LNCAP (cell line): ENCODE measurements around the gene HGS.

Experiments
- CTCF ChIP-seq: fragments of 450-650 bp; IDR thresholded peaks from 2 replicates; pipeline ENCODE4 v1.5.1; 2017; ENCODE audit warnings: mild to moderate bottlenecking

Gene HGS

DNA sequence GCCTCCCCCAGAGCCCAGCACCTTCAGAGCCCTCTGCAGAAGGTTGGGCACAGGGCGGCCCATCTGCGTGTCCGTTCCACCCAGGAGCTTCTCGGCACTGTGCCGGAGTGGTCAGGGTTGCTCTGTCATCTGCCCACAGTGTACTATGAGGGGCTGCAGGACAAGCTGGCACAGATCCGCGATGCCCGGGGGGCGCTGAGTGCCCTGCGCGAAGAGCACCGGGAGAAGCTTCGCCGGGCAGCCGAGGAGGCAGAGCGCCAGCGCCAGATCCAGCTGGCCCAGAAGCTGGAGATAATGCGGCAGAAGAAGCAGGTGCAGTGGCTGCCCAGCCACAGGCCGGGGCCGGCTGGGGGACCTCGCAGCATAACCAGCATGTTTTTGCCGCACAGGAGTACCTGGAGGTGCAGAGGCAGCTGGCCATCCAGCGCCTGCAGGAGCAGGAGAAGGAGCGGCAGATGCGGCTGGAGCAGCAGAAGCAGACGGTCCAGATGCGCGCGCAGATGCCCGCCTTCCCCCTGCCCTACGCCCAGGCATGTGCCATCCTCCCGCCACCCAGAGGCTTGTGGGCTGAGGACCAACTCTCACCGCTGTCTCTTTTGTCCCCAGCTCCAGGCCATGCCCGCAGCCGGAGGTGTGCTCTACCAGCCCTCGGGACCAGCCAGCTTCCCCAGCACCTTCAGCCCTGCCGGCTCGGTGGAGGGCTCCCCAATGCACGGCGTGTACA, 12.6 kb downstream of the HGS start:
- no peak for TF ChIP-seq CTCF

GRCh38 chr17:81697261-81698044, 13.6 kb downstream of the HGS start:
- TF ChIP-seq CTCF: no peak

DNA sequence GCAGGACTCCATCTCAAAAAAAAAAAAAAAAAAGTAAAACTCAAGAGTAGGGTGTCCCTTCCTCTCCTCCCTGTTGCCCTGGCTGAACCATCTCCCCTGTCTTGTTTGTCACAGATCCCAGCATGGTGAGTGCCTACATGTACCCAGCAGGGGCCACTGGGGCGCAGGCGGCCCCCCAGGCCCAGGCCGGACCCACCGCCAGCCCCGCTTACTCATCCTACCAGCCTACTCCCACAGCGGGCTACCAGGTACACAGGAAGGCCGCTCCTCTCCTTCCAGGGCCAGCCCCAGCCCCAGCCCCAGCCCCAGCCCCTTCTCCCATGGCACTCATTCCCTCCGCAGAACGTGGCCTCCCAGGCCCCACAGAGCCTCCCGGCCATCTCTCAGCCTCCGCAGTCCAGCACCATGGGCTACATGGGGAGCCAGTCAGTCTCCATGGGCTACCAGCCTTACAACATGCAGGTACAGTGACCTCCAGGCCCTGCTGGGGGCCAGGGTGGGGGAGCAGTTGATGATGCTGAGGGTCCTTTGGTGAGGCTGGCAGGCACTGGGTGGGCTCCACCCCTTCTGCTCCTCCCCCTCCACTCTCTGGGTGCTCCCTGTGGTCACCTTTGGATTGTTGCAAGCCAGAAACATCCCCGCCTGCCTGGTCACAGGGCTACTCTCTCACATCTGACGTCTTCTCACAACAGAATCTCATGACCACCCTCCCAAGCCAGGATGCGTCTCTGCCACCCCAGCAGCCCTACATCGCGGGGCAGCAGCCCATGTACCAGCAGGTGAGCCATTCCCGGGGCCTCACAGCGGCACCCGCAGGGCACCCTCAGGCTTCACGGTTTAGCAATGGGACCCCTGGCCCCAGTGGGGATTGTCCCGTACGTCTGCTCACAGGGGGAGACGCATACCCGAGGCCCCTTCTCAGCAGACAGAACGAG, 16.8 kb downstream of the HGS start:
- TF ChIP-seq CTCF: no peak

DNA sequence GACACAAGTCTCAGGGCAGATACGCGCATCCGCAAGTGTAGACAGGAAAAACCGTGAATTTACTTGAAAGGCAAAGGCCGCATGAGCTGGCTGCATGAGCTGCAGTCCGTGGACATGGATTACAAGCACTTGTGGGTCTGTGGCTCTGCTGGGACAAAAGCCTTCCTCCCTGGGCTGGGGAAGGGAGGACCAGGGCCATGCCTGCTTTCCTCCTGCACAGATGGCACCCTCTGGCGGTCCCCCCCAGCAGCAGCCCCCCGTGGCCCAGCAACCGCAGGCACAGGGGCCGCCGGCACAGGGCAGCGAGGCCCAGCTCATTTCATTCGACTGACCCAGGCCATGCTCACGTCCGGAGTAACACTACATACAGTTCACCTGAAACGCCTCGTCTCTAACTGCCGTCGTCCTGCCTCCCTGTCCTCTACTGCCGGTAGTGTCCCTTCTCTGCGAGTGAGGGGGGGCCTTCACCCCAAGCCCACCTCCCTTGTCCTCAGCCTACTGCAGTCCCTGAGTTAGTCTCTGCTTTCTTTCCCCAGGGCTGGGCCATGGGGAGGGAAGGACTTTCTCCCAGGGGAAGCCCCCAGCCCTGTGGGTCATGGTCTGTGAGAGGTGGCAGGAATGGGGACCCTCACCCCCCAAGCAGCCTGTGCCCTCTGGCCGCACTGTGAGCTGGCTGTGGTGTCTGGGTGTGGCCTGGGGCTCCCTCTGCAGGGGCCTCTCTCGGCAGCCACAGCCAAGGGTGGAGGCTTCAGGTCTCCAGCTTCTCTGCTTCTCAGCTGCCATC, 17.7 kb downstream of the HGS start:
- no peak for TF ChIP-seq CTCF

- TF ChIP-seq CTCF: no peak
These were observed 19.3 kb downstream of the HGS start, which contains the start of gene MRPL12 for GRCh38 chr17:81702934-81703746. Gene MRPL12 (plus strand): TSS chr17:81703367. CDS start chr17:81703502, 135 bp downstream.

DNA sequence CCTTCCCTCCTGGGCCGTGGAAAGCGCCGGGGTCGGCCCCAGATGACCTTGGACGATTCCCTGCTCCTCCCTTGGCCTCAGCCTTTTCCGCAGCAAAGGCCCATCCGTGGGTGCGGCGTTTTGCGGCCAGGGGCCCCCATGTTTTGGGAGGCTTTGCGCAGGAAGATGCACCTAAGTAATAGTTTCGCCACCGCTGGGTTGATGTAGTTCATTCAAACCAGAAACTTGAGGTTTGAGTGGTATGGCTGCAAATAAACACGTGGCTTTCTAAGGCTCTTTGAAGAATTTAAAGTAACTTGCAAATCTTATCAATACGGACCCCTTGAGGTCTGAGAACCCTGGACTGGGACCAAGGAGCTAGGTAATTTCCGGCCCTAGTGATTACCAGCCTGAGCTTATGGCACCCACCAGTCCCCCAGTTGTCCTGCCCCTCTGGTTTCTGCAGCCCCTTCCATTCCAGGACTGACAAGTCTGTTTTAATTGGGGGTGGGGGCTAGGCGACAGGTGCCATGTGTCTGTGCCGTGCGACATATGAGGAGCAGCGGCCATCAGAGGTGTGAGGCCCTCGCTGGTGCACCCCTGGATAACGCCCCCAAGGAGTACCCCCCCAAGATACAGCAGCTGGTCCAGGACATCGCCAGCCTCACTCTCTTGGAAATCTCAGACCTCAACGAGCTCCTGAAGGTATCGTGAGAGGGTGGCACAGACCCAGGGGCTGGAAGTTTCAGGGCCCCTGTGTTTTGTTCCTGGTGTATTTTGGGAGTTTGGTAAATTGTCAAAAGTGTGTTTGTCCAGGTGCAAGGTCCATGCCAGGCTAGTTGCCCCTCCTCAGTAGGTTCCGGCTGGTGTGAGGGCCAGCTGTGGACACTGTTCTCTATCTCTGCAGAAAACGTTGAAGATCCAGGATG, 20.2 kb downstream of the HGS start:
- no peak for TF ChIP-seq CTCF
